HFF-Myc (cell line): ENCODE measurements around the gene PTPRN2.

Experiments
- DNase-seq: peaks from one replicate; pipeline ENCODE4 v3.0.0-alpha.2; 2011; ENCODE audit warnings: low read depth; ENCODE audit errors: extremely low read depth
- H3K4me3 ChIP-seq: replicated peaks from 2 replicates; pipeline ENCODE4 v1.5.1; 2011; ENCODE audit warnings: low read depth, mild to moderate bottlenecking, control low read depth, low read length
- TF ChIP-seq, protein P1 (sequence below): IDR thresholded peaks from 2 replicates; pipeline ENCODE4 v1.5.1; 2012; ENCODE audit warnings: mild to moderate bottlenecking, low read depth, low read length, control low read depth; ENCODE audit errors: missing control alignments

Gene PTPRN2

DNA sequence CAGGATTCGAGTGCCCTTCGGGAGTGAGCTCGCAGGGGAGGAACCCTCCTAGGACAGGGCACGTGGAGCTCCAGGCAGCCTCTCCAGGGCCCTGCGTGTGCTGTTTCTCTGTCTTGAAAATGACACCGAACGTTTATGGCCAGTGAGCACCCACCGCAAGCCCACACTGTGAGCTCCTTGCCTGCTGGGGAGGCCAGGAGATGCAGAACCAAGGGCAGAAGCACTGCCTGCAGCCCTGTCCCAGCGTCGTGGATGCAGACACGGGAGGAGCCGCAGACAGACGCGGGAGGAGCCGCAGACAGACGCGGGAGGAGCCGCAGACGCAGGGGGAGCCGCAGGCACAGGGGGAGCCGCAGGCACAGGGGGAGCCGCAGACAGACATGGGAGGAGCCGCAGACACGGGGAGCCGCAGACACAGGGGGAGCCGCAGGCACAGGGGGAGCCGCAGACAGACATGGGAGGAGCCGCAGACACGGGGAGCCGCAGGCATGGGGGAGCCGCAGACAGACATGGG, 314.4 kb downstream of the PTPRN2 start:
- no peak for DNase-seq
- H3K4me3 ChIP-seq = no peak overlapping the region
- TF ChIP-seq, protein P1, sequence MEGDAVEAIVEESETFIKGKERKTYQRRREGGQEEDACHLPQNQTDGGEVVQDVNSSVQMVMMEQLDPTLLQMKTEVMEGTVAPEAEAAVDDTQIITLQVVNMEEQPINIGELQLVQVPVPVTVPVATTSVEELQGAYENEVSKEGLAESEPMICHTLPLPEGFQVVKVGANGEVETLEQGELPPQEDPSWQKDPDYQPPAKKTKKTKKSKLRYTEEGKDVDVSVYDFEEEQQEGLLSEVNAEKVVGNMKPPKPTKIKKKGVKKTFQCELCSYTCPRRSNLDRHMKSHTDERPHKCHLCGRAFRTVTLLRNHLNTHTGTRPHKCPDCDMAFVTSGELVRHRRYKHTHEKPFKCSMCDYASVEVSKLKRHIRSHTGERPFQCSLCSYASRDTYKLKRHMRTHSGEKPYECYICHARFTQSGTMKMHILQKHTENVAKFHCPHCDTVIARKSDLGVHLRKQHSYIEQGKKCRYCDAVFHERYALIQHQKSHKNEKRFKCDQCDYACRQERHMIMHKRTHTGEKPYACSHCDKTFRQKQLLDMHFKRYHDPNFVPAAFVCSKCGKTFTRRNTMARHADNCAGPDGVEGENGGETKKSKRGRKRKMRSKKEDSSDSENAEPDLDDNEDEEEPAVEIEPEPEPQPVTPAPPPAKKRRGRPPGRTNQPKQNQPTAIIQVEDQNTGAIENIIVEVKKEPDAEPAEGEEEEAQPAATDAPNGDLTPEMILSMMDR = no peak

DNA sequence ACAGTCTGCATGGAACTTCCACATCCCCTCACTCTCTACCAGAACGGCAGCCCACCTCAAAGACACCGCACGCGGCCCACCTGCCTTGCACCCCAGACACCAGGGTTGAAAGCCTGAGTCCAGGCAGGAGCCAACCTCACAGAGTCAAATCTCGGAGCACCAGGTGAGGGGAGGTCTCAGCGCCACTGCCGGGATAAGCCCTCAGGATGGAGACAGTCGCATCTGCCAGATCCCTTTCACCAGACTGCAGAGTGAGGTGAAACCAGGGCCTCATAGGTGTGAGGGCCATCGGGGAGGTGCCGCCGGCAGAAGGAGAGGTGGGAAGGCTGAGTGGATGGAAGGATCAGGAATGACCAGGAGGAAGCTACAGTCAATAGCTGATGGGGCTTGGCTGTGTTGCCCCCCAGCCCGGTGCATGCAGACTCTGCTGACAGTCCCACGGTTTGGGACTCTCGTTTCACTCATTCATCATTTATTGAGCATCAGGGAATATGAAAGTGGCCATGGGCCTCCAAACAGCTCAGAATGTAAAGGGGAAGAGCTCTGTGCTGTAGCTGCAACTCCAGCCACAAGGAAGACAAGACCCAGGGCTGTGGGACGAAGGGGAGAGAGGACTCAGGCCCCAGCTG, 315.0 kb downstream of the PTPRN2 start:
- no peak overlapping the region for H3K4me3 ChIP-seq
- DNase-seq = no peak
- TF ChIP-seq, protein P1 = no peak

DNA sequence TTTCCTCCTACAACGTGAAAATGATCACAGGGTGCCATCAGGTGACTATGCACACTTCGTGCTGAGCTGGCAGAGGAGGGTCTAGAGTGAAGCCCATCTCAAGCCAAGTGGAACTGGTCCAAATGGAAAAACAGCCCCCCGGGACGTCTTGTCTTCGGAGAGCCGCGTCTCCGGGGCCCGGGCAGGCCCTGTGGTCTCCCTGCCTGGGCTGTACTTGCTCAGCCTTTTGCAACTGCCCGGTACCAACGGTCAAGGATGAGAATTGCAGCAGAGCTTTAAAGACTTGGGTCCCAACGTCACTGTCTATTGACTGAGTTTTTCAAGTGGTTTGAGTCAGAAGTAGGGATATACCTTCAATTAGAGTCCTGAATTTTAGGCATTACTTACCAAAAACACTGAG, 315.5 kb downstream of the PTPRN2 start:
- no peak overlapping the region for H3K4me3 ChIP-seq
- DNase-seq = no peak
- TF ChIP-seq, protein P1 = no peak

DNA sequence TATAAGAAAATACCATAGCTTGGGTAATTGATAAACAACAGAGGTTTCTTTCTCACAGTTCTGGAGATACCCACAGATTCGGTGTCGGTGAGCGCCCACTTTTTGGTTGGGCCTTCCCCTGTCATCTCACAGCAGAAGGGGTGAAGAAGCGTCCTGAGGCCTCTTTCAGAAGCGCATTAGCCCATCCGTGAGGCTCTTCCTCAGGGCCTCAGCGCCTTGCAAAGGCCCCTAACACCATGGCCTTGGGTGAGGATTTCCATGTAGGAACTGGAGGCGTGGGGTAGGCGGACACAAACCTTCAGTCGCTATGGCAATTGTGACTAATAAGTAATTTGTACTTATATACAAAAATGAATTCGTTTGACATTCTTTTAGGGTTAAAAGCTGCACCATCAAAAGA, 316.0 kb downstream of the PTPRN2 start:
- TF ChIP-seq, protein P1 = no peak
- no peak overlapping the region for H3K4me3 ChIP-seq
- no peak for DNase-seq

DNA sequence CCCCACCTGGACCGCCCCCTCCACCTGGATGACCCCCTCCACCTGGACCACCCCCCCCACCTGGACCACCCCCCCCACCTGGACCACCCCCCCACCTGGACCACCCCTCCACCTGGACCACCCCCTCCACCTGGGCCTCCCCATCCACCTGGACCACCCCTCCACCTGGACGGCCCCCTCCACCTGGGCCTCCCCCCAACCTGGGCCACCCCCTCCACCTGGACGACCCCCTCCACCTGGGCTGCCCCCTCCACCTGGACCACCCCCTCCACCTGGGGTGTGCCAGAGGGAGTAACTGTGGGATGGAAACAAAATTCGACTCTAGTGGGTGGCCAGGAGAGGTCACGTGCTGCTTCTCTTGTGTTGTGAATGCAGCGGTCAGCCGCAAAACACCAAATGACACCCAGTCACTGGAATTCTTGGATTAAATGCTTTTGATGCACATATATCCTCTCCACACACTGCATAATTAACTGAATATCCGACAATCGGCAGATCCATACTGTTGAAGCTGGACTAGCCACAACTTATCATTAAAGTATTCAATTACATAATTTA, 316.7 kb downstream of the PTPRN2 start:
- H3K4me3 ChIP-seq = no peak overlapping the region
- no peak for DNase-seq
- TF ChIP-seq, protein P1 = no peak

DNA sequence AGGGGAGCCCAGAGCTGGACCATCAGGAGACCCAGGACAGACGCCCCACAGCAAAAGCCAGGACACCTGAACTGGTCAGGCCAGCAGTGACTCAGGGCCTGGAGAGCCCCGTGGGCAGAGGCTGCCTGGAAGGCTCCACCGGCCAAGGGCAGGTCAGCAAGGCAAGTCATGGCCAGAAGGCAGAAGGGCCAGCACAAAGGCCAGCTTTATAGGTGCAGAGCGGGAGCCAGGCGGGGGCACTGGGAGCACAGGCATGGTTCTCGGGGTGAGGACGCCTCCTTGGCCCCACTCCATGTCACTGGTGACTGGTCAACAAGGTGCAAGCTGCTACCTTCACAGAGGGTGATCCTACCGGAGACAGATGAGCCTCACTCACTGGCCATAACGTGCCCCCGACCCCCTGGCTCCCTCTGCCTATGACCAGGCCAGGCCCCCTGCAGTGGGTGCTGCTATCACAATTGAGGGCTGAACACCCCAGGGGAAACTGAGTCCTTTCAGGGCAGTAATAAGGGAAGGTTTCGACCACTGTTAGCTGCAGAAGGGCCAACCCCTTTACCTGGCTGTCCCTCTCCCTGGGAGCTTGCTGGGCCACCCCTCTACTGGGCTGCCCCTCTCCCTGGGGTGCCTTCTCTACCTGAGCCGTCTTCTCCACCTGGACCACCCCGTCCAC, 317.4 kb downstream of the PTPRN2 start:
- TF ChIP-seq, protein P1 = no peak
- DNase-seq = no peak
- no peak overlapping the region for H3K4me3 ChIP-seq
